ENCODE data around the gene DPM2.
A peak's percentile ranks its signal among the peaks of the same experiment; 100 is the strongest.

Gene DPM2

GRCh38 chr9:127972236-127972871 is 34.7 kb upstream of the DPM2 start:
- DNase-seq, result no peak

GRCh38 chr9:127971357-127972235 is 33.9 kb upstream of the DPM2 start:
- DNase-seq, result peak; percentile 72

- peak; percentile 85 for DNase-seq
These were observed 33.0 kb upstream of the DPM2 start for GRCh38 chr9:127970401-127971313.

- peak; percentile 63 for DNase-seq
These were observed 31.2 kb upstream of the DPM2 start for GRCh38 chr9:127968700-127969383.

- DNase-seq, result peak; percentile 67
These were observed 30.4 kb upstream of the DPM2 start for GRCh38 chr9:127968042-127968441.

GRCh38 chr9:127967151-127967809 is 29.6 kb upstream of the DPM2 start:
- DNase-seq, result peak; percentile 64

- DNase-seq, result peak; percentile 56
These were observed 28.9 kb upstream of the DPM2 start for GRCh38 chr9:127966416-127967150.

GRCh38 chr9:127965953-127966352 is 28.3 kb upstream of the DPM2 start:
- DNase-seq, result no peak

GRCh38 chr9:127963359-127964064 is 25.9 kb upstream of the DPM2 start:
- DNase-seq, result peak; percentile 57

GRCh38 chr9:127963041-127963358 is 25.3 kb upstream of the DPM2 start:
- DNase-seq, result no peak

GRCh38 chr9:127962278-127962677 is 24.6 kb upstream of the DPM2 start:
- DNase-seq, result no peak

GRCh38 chr9:127961613-127962155 is 24.0 kb upstream of the DPM2 start:
- DNase-seq, result no peak

GRCh38 chr9:127961155-127961490 is 23.5 kb upstream of the DPM2 start:
- DNase-seq, result no peak

GRCh38 chr9:127960410-127961154 is 22.9 kb upstream of the DPM2 start:
- DNase-seq, result no peak

- no peak for DNase-seq
These were observed 22.3 kb upstream of the DPM2 start for GRCh38 chr9:127959841-127960409.

- DNase-seq, result no peak
These were observed 21.7 kb upstream of the DPM2 start for GRCh38 chr9:127959398-127959797.

- DNase-seq, result no peak
These were observed 21.1 kb upstream of the DPM2 start for GRCh38 chr9:127958728-127959127.

GRCh38 chr9:127955294-127956015 is 17.8 kb upstream of the DPM2 start:
- DNase-seq, result no peak

- no peak for DNase-seq
These were observed 17.2 kb upstream of the DPM2 start for GRCh38 chr9:127954831-127955293.
